Stimulated activated CD4-positive, alpha-beta T cell treated with anti-CD3 and anti-CD28 coated beads, Interleukin-4, amount 100 ng/mL, for 4 hours (primary cell): ENCODE data around the gene CAPN7.

Experiments used
- DNase-seq, 2 experiments: peaks; one replicate each; pipeline ENCODE4 v3.0.0-alpha.2; 2020

Gene CAPN7

GRCh38 chr3:15279205-15279604 is 73.2 kb downstream of the CAPN7 start:
- DNase-seq: no peak

DNA sequence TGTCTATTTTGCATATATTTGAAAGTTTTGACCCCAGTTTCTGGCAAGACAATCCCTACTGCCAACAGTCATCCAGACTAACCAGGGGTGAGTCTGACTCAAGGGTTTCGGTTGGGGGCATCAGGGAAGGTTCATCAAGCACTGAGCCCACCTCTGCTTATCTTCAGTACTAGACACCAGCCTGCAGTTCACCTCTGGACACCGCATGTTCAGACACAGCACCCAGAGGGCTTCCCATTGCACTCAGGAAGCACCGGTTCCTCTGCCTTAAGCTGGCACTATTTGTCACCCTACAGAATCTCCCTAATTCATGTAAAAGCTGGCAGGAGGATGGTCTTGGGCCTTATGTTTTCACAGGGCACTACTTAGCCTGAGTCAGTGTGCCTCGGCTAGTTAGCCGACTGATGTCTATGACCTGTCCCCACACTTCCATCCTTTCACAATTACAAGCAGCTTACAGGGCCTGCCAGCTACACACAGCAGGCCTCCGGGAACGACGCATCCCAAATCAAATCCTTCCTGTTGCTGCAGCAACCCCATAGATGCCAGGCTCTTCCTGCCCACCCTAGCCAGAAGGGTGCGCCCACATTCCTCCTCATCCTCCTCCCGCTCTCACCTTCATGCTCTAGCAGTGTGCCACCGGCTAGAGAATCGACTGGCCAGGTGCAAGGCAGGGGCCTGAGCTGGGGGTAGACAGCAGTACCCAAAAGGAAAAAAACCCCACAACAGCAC is 73.8 kb downstream of the CAPN7 start:
- DNase-seq: no peak

DNA sequence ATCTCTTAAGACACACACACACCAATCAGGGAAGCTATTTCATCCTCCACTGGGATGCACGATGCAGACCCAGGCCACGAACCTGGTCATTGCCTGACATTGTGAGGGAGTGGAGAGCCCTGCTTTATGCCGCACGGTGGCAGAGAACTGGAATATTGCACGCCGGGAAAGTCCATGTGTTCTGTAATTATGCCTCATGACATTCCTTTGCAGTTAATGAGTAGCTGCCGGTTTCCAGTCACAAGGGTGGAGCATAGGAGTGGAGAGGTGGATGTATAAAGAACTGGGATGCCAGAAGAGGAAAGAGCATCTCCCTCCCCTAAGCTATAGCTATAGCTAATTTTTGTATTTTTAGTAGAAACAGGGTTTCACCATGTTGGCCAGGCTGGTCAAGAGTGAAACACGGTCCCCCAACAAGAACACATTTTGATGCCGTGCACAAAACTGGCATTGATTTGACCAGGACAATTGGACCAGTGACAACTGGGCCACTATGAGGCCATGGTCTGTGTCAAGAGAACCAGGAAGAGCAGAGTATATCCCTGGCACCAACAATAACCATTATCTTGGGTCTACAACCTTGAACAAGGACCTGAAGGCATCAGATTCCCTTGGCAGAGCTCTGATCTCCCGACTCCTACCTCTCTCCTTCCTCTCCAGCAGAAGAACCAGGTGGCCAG is 74.9 kb downstream of the CAPN7 start:
- no peak for DNase-seq

GRCh38 chr3:15281817-15282216 is 75.8 kb downstream of the CAPN7 start:
- DNase-seq: no peak

- DNase-seq: no peak
Measured at GRCh38 chr3:15283702-15284101, 77.7 kb downstream of the CAPN7 start.

DNA sequence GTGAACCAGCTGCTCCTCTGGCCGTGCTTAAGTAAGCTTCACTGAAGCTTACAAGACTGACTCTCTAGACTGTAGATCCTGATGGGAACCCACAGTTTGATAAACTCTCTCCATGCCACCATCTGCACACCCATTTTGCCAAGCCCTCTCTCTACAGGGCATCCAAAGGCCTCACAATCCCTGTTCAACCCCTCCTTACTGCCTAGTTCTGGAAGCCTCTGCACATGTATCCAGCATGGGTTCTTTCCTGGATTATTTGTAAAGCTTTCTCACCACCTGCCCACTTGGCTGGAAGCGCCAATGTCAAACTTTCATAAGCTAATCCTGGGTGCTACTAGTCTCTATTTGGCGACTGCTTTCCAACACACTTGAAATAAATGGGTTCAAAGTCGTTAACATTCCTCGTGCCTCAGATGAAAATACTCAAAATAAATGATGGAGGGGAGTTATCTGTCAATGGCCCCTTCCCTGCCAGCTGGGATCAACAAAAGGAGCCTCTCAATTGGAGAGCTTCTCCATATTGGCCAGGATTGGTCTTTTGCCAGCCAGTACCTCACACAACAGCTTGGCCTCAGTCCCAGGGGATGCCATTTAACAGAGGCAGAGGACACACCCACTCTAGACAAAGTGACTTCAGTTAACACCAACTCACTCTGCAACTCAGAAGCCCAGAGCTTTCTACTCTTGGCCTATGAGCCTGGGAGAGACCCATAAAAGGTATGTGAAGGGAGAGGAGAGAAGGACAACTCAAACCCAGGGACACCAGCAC is 78.3 kb downstream of the CAPN7 start:
- DNase-seq: no peak

- DNase-seq: no peak
Measured at GRCh38 chr3:15286022-15286421, 80.0 kb downstream of the CAPN7 start.

DNA sequence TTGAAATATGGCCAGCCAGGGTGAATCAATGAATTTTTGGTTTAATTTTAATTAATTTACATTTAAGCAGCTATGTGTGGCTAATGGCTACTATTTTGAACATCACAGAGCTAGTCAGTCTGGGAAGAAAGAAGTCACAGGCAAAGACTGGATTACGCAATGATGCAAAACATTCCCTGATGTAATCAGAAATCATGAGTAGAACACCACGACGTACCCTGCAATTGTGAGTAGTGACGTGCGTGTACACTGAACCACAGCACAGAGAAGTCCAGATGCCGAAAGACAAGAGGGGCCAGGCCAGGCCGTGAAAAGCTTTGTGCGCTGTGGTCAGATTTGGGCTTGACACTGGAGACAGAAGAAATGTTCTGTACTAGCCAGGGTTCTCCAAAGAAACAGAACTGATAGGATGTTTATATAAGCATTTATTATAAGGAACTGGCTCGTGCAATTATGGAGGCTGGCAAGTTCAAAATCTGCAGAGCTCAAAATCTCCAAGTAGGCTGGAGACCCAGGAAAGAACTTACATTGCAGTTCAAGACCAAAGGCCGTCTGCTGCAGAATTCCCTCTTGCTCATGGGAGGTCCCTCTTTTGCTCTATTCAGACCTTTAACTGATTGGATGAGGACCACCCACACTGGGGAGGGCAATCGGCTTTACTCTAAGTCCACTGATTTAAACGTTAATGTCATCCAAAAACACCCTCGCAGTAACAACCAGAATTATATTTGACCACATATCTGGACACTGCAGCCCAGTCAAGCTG is 81.7 kb downstream of the CAPN7 start:
- no peak for DNase-seq

- DNase-seq: no peak
Measured at GRCh38 chr3:15288331-15289035, 82.4 kb downstream of the CAPN7 start.

- no peak for DNase-seq
Measured at GRCh38 chr3:15289661-15290060, 83.6 kb downstream of the CAPN7 start.

DNA sequence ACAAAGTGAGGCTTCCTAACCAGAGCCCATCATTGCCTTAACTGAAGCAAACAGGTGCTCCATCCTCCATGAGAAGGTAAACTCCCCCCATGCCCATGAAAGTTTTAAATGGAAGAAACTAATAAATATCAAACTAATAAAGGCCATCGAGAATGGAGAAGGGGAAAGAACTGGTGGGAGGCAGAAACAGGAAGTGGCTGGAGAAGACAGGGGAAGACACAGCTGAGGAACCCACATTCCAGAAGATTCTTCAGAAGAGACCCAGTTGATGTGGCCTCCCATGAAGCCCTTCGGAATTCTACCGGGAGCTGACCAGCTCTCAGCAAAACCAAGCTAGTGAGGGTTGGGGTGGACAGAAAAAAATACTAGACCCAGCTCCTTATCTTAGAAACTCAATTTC is 84.7 kb downstream of the CAPN7 start:
- DNase-seq: no peak

DNA sequence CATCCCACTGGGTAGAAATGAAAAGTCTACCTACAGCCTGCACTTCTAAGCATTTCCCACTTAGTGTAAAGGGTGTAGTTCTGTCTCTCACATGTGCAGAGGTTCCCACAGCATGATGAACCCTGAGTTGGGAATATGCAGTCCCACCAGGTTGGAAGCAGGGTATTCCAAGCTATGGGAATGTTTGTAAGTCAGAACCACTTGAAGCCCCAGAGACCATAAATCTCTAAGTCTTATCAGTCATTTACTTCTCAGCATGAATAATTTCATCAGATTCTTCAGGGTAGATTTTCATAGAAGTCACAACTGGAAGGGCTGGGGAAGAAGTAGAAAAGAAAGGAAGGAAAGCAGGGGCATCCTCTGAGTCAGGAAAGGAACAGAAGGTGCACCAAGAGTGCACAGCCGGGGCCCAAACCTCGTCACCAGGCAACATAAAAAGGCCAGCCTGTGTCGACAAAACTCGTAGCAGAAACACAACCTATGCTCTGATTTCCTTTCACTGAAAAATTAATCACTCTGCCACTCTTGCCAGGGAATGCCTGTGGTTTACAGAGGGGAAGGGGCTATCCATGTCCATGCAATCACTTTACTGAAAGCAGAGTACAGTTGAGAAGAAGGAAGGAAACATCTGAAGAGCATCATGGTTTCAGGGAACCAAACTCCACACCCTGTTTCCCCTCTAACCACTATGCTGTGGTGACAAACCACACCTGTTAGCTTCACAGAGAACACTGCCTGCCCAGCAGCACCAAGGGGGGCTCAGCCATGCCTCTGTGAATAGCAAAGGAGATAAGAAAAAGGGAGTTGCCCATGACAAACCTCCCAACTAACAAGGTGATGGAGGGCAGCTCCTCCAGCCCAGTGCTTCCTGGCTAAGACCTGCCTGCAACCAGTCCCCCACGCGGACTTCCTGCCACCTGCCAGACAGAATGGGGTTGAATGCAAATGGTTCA is 85.8 kb downstream of the CAPN7 start:
- peak in 1 of 2 experiments; percentile 46 for DNase-seq

DNA sequence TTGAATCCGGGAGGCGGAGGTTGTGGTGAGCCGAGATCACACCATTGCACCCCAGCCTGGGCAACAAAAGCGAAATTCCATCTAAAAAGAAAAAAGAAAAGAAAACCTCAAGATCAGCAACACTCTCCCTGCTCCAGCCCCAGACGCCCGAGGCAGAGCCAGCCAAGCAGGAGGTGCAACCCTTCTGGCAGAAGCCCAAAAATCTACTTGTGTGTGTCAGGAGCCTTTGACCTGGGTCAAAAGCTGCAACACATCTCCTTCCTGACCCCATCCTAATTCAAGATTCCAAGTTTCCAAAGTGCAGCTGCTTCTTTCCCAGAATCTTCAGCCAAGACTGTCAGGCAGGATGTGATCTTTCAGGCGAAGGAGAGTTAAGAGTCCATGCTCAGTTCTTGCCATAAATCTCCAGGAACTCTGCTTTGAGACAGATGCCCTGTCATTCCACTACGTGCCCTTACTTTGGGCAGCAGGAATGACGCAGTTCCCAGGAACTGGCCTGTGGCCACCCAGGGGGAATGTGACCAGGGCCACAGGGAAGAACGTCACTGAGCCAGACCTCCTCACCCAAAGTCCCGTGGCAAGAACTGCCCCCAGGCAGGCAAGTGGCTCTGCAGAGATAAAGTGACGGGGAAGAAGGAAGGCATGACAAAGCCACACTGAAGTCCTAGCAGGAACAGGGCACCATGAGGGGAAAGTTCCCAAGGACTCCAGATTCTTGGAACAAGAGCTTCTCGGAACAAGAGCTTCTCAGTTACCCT is 86.9 kb downstream of the CAPN7 start:
- no peak for DNase-seq

DNA sequence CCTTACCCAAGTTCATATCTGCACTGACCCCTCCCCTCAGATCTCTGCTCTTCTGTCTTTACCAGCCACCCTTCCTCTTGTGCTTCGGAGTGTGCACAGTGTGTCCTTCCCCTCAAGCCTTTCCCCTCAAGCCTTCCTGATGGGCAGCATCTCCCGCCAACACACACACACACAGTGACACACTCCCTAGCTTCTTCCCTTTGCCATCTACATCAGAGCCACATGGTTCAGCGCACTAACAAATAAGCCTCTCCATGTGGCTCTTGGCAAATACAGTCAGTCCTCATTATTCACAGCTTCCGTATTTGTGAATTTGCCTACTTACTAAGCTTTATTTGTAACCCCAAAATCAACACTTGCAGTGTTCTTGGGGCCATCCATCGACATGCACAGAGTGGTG is 88.9 kb downstream of the CAPN7 start:
- no peak for DNase-seq

- DNase-seq: no peak
Measured at GRCh38 chr3:15295506-15295905, 89.5 kb downstream of the CAPN7 start.

DNA sequence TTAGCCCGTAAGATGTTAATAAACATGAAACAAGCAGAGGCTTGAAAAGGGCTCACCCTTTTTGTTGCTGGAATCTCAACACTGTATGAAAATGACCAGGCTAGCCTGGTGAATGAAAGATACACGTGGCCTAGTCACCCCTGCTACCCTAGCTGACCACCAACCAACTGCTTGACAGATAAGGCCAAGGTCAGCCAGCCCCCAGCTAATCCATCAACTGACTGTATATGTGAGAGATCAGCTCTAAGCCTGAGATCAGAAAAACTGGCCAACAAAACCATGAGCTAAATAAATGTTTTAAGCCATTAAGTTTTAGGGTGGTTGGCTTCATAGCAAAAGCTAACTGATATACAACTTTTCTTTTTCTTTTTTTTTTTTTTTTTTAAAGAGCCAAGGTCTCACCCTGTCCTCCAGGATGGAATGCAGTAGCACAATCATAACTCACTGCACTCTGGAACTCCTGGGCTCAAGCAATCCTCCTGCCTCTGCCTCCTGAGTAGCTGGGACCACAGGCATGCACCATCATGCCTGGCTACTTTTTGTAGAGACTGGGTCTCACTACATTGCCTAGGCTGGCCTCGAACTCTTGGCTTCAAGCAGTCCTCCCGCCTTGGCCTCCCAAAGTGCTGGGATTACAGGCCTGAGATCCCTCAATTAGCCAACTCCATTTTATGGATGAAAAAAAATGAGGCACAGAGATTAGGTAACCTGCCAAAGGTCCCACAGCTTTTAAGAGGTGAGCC is 91.7 kb downstream of the CAPN7 start:
- no peak for DNase-seq

- no peak for DNase-seq
Measured at GRCh38 chr3:15298504-15298903, 92.5 kb downstream of the CAPN7 start.

- DNase-seq: no peak
Measured at GRCh38 chr3:15299036-15299435, 93.0 kb downstream of the CAPN7 start.

- DNase-seq: no peak
Measured at GRCh38 chr3:15300323-15301078, 94.5 kb downstream of the CAPN7 start.
